Nephron progenitor cell (in vitro differentiated cells): ENCODE results near the gene CDK2AP2.

ENCODE experiments used
- DNase-seq: peaks from one replicate; pipeline ENCODE4 v3.0.0; 2021
- H3K27ac Mint-ChIP-seq: 2 replicates; pipeline ENCODE4 v1.8.0; 2021; ENCODE audit warnings: mild to moderate bottlenecking, moderate library complexity, mixed read lengths
- H3K27me3 Mint-ChIP-seq: 2 replicates; pipeline ENCODE4 v1.8.0; 2021; ENCODE audit warnings: mild to moderate bottlenecking, low read depth, mixed read lengths; ENCODE audit not compliant: poor library complexity
- H3K36me3 Mint-ChIP-seq: 2 replicates; pipeline ENCODE4 v1.8.0; 2021; ENCODE audit warnings: low read depth, mixed read lengths
- H3K4me1 Mint-ChIP-seq: 2 replicates; pipeline ENCODE4 v1.8.0; 2021; ENCODE audit warnings: mixed read lengths
- H3K4me3 Mint-ChIP-seq: 2 replicates; pipeline ENCODE4 v1.8.0; 2021; ENCODE audit warnings: mild to moderate bottlenecking, moderate library complexity, mixed read lengths
- H3K9me3 Mint-ChIP-seq: 2 replicates; pipeline ENCODE4 v1.8.0; 2021; ENCODE audit warnings: mild to moderate bottlenecking, moderate library complexity, mixed read lengths
- CTCF ChIP-seq: fragments of 200-600 bp; sonication (generic); IDR thresholded peaks from 2 replicates; pipeline ENCODE4 v1.5.0; 2021; ENCODE audit warnings: antibody characterized with exemption

The CDK2AP2 gene

GRCh38 chr11:67503119-67504004, 4.6 kb downstream of the CDK2AP2 start:
- Mint-ChIP-seq H3K27me3 (peaks cover 3% of the 10 kb centered on the region), H3K4me1 (peaks cover 49% of the 10 kb centered on the region), H3K27ac (no peak overlapping the region), H3K36me3 (peaks cover 16% of the 10 kb centered on the region), H3K4me3 (peak overlapping the region; percentile 82), H3K9me3 (no peaks in the 10 kb centered on the region)
- no peak for DNase-seq
- no peak for TF ChIP-seq CTCF

GRCh38 chr11:67502328-67502979, 5.5 kb downstream of the CDK2AP2 start:
- no peaks in the 10 kb centered on the region for H3K9me3 Mint-ChIP-seq
- peaks cover 3% of the 10 kb centered on the region for H3K27me3 Mint-ChIP-seq
- H3K4me1 Mint-ChIP-seq, result peaks cover 46% of the 10 kb centered on the region
- H3K4me3 Mint-ChIP-seq, result peak overlapping the region; percentile 82
- H3K27ac Mint-ChIP-seq, result no peak overlapping the region
- DNase-seq, result no peak
- no peak for TF ChIP-seq CTCF
- H3K36me3 Mint-ChIP-seq, result peaks cover 16% of the 10 kb centered on the region

- H3K36me3 Mint-ChIP-seq, result peaks cover 16% of the 10 kb centered on the region
- peaks cover 3% of the 10 kb centered on the region for H3K27me3 Mint-ChIP-seq
- H3K9me3 Mint-ChIP-seq, result no peaks in the 10 kb centered on the region
- H3K4me3 Mint-ChIP-seq, result no peak overlapping the region
- no peak for TF ChIP-seq CTCF
- no peak for DNase-seq
- H3K27ac Mint-ChIP-seq, result no peak overlapping the region
- peaks cover 40% of the 10 kb centered on the region for H3K4me1 Mint-ChIP-seq
Observed at GRCh38 chr11:67501854-67502253, 6.1 kb downstream of the CDK2AP2 start.

GRCh38 chr11:67500831-67501715, 6.9 kb downstream of the CDK2AP2 start:
- H3K4me3 Mint-ChIP-seq, result no peak overlapping the region
- no peak for TF ChIP-seq CTCF

GRCh38 chr11:67500484-67500821, 7.5 kb downstream of the CDK2AP2 start:
- no peak for DNase-seq
- TF ChIP-seq CTCF, result no peak
- peaks cover 28% of the 10 kb centered on the region for H3K4me1 Mint-ChIP-seq
- no peaks in the 10 kb centered on the region for H3K9me3 Mint-ChIP-seq
- peaks cover 3% of the 10 kb centered on the region for H3K27me3 Mint-ChIP-seq
- H3K4me3 Mint-ChIP-seq, result no peak overlapping the region
- no peak overlapping the region for H3K27ac Mint-ChIP-seq
- H3K36me3 Mint-ChIP-seq, result peaks cover 16% of the 10 kb centered on the region

More at GRCh38 chr11:67500831-67501715, 6.9 kb downstream of the CDK2AP2 start:
- Mint-ChIP-seq H3K27ac (no peak overlapping the region), H3K27me3 (peaks cover 3% of the 10 kb centered on the region), H3K4me1 (peaks cover 32% of the 10 kb centered on the region), H3K36me3 (peaks cover 16% of the 10 kb centered on the region), H3K9me3 (no peaks in the 10 kb centered on the region)
- DNase-seq, result no peak
